Right forelimb (tissue), 1 donor: ENCODE results near the gene KDF1.
A peak's percentile ranks its signal among the peaks of the same experiment; 100 is the strongest.
"Not testable (repeated sequence)": the region's sequence is repeated elsewhere in the genome, so short reads cannot be mapped to it uniquely, and the experiment has no call there.

ENCODE experiments used
- DNase-seq: peaks from one replicate; pipeline ENCODE4 v3.0.0-alpha.2; 2018

The KDF1 gene

DNA sequence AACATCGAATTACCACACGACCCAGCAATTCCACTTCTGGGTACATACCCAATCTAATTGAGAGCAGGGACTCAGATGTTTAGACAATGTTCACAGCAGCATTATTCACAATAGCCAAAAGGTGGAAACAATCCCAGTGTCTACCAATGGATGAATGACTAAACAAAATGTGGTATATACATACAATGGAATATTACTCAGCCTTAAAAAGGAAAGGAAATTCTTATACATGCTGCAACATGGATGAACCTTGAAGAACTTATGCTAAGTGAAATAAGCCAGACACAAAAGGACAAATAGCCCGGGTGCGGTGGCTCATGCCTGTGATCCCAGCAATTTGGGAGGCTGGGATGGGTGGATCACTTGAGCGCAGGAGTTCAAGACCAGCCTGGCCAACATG, 6.9 kb downstream of the KDF1 start:
- DNase-seq, result no peak

GRCh38 chr1:26951821-26952497, 8.3 kb downstream of the KDF1 start:
- DNase-seq, result no peak

GRCh38 chr1:26951216-26951615, 9.1 kb downstream of the KDF1 start:
- DNase-seq, result no peak

- no peak for DNase-seq
These were observed 9.7 kb downstream of the KDF1 start for GRCh38 chr1:26950602-26951001.

GRCh38 chr1:26949926-26950319, 10.3 kb downstream of the KDF1 start:
- DNase-seq, result no peak

- DNase-seq, result no peak
These were observed 10.9 kb downstream of the KDF1 start for GRCh38 chr1:26949266-26949925.

- DNase-seq, result not testable (repeated sequence)
These were observed 11.6 kb downstream of the KDF1 start for GRCh38 chr1:26948725-26949057.

- DNase-seq, result no peak
These were observed 14.0 kb downstream of the KDF1 start for GRCh38 chr1:26946270-26946669.

DNA sequence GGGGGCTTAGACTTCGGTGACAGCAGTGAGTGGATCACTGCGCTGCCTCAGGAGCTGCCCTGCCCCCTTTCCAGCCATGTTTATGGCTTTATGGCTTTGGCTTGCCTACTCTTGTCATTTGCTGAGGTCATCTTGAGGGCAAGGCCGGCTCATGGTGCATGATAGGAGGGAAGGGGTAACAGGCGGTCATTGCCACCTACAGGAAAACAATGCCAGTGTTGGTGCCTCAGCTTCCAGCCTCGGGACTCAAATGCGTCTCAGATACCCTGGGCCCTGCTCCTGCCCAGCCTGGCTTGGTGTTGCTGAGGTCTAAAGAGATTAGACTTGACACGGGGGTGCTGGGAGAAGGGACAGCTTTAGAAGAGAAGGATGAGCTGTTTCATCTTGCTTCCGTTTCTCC, 14.5 kb downstream of the KDF1 start:
- no peak for DNase-seq

DNA sequence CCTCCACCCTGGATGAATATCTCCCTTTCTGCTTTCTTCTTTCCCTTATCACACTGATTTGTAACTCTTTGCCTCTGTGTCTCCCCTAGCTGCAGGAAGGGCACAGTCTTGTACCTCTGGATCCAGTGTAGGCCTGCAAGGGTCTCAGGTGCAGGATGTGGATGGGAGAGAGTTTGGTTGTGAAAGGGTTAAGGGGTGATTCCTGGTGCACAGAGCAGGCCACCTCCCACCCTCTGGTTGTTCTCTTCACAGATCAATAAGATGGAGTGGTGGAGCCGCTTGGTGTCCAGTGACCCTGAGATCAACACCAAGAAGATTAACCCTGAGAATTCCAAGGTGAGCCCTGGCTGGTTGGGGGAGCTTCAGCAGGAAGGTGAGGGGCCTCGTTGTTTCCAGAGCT, 15.1 kb downstream of the KDF1 start:
- DNase-seq, result no peak

DNA sequence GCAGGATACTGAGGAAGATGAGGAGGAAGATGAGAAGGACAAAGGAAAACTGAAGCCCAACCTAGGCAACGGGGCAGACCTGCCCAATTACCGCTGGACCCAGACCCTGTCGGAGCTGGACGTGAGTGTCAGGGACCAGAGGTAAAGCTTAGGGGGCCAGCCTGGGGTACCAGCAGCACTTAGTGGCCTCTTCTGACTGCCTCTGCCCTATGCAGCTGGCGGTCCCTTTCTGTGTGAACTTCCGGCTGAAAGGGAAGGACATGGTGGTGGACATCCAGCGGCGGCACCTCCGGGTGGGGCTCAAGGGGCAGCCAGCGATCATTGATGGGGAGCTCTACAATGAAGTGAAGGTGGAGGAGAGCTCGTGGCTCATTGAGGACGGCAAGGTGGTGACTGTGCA, 17.6 kb downstream of the KDF1 start:
- no peak for DNase-seq

DNA sequence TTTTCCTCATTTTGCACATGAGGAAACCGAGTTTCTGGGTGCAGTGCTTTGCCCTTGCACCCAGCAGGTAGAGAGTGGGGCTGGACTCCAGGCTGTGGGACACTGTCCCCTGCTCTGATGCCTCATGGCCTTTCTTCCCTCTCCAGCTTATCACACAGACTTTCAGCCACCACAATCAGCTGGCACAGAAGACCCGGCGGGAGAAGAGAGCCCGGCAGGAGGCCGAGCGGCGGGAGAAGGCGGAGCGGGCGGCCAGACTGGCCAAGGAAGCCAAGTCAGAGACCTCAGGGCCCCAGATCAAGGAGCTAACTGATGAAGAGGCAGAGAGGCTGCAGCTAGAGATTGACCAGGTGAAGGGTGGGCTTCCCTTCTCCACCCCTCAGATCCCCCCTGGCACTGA, 19.0 kb downstream of the KDF1 start:
- DNase-seq, result no peak

GRCh38 chr1:26938659-26939025, 21.6 kb downstream of the KDF1 start:
- DNase-seq, result no peak

DNA sequence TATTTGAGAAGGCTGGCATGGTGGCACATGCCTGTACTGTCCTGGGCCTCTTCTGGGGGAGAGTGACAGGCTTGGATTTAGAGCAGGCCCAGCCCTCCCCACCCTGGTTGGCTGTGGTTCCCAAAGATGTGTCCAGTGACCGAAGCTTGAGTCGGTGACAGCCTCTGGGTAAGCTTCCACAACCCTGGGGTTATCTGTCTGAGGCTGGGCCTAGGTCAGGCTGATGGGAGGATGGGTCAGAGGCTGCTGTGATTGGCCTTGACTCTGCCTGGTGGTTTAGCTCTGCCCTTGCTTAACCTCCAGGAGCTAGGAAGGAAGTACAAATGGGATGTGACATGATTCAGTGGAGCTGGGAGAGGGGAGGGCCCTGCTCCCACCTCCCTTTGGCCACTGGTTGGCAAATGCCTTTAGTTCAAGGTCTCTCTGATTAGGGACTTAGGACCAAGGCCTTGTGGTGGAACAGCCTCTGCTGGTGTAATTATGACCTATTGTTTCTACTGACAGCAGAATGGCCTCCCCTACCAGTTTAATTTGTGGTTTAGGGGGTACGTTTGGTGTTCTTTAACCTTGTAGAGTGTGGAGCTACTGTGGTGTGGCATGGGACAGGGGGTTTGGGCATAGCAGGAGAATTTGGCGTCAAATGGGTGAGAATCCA, 22.1 kb downstream of the KDF1 start:
- no peak for DNase-seq

- no peak for DNase-seq
These were observed 23.4 kb downstream of the KDF1 start for GRCh38 chr1:26936823-26937222.

- no peak for DNase-seq
These were observed 27.7 kb downstream of the KDF1 start for GRCh38 chr1:26932531-26932930.

DNA sequence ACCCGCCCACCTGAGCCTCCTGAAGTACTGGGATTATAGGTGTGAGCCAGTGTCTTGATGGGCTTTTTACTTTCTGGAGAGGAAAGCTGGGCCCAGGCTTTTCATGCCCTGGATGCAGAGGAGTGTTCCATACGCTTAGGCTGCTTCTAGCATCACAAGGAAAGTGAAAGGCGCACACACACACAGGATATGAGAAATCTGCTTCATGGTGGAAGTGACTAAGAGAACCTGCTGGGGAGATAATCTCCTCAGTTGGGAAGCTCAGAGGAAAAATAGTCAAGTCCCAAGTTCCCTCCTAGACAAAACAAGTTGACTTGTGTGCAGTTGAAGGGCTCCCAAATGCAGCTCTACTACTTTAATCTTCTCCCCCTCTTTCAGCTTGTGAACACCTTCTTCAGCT, 36.6 kb downstream of the KDF1 start:
- no peak for DNase-seq

DNA sequence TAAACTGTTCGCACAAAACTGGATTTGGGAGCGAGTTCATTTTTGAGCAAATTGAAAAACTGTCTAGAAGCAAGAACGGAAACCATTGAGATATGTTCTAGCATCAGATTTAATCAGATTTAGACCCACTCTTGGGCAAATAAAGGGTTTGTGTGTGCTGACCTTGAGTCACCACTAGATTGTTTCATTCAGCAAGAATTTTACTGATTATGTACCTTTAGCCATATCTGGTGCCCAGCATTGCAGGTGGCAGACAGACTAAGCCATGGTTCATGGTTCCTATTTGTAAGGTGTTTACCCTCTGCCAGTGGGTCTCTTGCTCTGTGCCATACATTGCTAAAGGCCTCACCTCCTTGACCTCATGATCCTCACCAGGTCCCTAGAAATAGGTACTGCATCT, 37.4 kb downstream of the KDF1 start:
- no peak for DNase-seq

- DNase-seq, result no peak
These were observed 37.9 kb downstream of the KDF1 start for GRCh38 chr1:26922431-26922729.

DNA sequence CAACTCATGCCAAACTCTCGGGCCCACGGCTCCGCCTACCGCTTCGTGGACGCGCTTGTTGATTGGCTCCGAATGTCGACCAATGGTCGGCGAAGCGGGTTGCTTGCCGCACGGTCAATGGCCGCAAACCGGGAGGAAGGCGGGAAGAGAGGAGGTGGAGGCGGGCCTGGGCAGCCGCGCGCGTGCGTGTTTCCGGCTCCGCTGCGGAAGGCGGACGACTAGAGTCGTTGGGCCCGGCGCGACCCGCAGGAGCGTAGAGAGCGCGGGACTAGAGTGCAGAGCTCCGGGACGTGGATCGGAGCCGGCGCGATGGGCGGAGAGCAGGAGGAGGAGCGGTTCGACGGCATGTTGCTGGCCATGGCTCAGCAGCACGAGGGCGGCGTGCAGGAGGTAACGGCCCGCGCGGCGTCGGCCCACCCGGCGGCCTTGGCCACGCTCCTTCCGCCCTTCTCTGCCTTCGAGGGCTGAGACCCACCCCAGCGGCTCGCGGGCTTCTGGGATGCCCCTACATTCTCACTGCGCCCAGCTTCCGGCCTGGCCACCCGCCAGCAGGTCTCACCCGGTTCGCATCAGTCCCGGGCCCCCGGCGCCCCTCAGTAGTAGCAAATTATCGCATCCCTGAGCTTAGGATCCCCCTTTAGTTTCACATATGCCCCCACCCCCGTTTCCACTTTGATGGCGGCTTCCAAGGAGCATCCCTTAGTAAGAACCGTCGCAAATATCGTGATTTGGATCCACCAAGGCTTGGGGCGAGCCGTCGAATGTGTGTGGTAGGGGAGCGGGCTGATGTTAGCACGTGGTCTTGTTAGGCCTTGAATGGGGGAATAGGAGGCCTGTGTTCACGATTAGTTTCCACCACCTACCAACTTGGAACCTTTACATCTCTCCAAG, 38.5 kb downstream of the KDF1 start, which contains the start of gene NUDC:
Gene NUDC, plus strand, starts transcription at position 204 of the 891 bp plus-strand sequence. Its CDS starts 106 bp downstream, at position 310.
- peak; percentile 96 for DNase-seq

DNA sequence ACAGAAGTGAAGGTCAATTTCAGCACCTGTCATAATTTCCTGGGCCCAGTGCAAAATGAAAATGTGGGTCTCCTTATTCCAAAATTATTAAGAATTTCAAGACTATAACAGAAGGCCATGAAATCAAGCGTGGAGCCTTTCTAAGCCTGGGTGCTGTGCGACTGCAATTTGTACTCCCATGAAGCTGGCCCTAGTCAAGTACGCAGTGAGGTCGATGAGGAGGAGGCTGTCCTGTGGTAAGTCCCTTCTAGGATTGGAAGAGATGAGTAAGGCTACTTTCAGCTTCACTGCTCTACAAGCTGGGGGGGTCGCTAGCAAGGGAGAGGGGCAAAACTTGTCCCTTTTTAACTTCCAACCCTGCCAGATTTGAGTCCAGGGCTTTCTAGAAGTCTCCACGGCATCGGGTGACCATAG, 39.1 kb downstream of the KDF1 start:
- no peak for DNase-seq

DNA sequence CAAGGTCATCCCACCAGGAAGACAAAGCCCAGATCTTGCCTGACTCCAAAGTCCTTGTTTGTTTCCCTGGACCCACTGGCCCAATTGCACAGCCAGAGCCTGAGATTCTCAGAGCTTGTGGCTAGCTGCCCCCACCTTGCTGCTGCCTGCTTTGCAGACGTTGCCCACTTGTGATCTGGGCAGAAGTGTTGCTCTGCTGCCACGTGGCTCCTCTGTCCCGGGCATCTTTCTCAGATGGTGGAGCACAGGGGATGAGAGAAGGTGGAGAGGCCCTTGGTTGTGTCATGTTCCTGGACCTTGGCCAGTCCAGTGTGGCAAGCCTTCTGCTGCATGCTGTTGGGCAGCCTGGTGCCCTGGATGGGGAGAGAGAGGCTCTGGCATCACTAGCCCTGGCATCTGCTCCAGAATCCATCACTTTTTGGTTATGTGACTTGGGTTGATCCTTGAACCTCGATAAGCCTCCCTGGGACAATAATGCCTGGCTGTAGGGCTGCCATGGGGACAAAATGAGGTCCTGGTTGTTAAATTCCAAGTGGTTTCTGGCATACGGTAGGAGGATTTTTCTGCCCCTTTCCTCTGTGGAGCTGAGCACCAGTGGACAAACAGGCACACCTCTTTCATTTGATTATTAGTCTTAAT, 44.9 kb downstream of the KDF1 start:
- no peak for DNase-seq
